Measurements from ENCODE around the gene GPR3. TPM values are rescaled to one million over a fixed set of nuclear protein-coding genes. Genes with fewer than 3 reads are reported as not detected.
"Not testable (repeated sequence)": the region's sequence is repeated elsewhere in the genome, so short reads cannot be mapped to it uniquely, and the experiment has no call there.

The GPR3 gene
- total RNA-seq, 1 experiment from 2014 or later = 2.8 TPM

- no peak for DNase-seq (ENCODE audit: low read depth)
These were observed 6.2 kb downstream of the GPR3 start for GRCh38 chr1:27398405-27399149.

DNA sequence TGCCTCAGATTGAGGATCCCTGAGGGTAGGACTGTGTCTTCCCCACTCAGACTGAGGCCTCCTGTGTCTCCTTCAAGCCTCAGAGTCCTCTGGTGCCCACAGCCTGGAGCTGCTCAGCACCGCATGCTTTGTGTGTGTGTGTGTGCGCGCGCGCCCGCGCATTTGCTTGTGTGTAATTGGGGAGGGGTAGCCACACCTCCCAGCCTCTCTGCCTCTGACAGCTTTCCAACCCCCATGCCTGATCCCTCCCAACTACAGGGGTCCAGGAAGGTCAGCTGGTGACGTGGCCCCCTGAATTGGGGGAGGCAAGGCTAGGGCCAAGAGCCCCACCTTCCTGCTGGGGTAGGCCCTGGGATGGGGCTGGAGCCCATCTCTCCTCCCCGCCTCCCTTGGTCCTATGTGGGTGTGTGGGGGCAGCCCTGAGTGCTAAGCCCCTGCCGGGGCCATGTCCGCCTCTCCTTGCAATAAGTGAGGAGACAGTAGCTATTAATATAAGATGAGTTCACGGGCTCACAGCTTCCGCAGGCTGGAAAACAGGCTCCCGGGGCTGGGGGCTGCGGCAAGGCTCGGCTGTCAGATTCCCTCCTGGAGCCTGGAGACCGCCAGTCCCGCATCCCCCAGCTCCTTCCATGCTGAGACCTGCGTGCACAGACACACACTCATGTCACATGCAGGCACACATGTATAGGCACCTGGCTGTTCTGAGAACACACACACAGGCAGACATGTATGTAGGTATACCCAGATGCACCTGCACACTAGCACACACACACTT is 7.0 kb downstream of the GPR3 start:
- no peak for DNase-seq (ENCODE audit: low read depth)

- no peak for DNase-seq (ENCODE audit: low read depth)
These were observed 7.9 kb downstream of the GPR3 start for GRCh38 chr1:27400082-27400962.

DNA sequence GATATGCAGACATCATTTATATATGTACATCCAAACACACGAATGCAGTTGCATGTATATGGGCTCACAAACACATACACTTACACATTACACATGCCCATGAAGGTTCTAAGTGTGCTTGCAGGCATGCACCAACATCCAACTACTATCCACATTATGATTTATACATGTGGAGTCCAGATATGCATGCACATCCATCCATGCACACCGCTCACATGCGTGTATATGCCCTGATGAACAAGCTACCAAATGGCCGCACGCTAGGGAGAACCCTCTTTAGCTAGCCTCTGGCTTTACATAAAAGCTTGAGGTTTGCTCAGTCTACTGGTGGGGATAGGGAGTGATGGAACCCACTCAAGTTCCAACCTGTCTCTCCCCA is 8.5 kb downstream of the GPR3 start:
- no peak for DNase-seq (ENCODE audit: low read depth)

- peak; percentile 53 for DNase-seq (ENCODE audit: low read depth)
These were observed 9.9 kb downstream of the GPR3 start for GRCh38 chr1:27402349-27402754.

GRCh38 chr1:27403065-27403726 is 10.8 kb downstream of the GPR3 start:
- DNase-seq (ENCODE audit: low read depth) = no peak

- DNase-seq (ENCODE audit: low read depth) = no peak
These were observed 11.5 kb downstream of the GPR3 start for GRCh38 chr1:27403931-27404330.

- no peak for DNase-seq (ENCODE audit: low read depth)
These were observed 12.7 kb downstream of the GPR3 start for GRCh38 chr1:27405074-27405473.

- DNase-seq (ENCODE audit: low read depth) = not testable (repeated sequence)
These were observed 13.4 kb downstream of the GPR3 start for GRCh38 chr1:27405598-27406361.

GRCh38 chr1:27406362-27406680 is 13.9 kb downstream of the GPR3 start:
- DNase-seq (ENCODE audit: low read depth) = no peak

DNA sequence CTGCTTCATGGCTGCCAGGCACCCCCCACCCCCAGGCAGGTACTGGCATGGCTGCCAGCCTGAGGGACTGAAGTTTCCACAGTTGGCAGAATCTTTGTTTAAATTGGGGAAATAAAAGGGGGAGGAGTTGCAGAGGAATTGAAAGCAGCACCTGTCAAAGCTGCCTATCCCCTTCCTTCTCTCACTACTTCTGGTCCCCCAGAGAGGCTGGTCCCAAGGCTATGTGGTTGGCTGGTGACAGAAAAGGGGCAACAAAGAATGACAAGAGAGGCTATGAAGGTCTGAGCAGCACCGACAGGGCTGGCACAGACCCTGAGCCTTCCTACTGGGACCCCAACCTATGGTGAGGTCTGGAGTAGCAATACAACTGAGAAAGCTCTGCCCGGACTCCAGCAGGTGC is 14.4 kb downstream of the GPR3 start:
- DNase-seq (ENCODE audit: low read depth) = not testable (repeated sequence)

GRCh38 chr1:27408151-27408550 is 15.7 kb downstream of the GPR3 start:
- DNase-seq (ENCODE audit: low read depth) = peak; percentile 46

DNA sequence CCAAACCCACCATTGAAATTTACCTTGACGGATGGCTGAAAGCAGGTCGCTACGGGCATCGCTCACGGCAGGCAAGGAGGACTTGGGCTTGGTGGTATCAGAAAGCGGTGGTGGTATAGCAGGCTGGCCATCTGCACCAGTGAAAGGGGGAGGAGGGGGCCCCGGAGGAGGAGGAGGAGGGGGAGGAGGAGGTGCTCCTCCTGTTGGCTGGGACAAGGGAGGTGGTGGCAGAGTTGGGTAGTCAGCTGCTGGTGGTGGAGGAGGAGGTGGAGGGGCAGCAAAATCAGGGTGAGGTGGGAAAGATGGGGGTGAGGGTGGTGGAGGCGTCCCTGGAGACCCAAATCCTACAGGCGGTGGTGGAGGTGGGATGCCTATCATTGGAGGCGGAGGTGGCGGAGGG is 17.2 kb downstream of the GPR3 start:
- no peak for DNase-seq (ENCODE audit: low read depth)

GRCh38 chr1:27410709-27411108 is 18.3 kb downstream of the GPR3 start:
- no peak for DNase-seq (ENCODE audit: low read depth)

GRCh38 chr1:27412502-27412901 is 20.1 kb downstream of the GPR3 start:
- no peak for DNase-seq (ENCODE audit: low read depth)

DNA sequence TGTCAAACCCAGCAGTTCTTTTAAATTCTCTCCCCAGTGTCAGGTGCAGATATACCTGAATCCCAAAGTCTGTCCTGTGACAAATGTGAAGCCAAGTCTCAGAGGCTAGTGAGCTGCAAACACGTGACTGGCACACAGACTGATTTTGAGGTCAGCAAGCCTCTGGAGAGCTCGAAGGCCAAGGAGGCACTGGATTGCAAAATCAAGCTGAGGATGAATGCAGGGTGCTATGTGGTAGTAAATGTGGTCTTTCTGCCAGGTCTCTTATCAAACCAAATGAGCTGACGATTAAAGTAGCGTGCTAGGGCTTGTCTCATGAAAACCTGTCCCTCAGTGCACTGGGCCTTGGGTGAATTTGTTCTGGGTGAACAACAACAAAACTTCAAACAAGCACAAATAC is 20.6 kb downstream of the GPR3 start:
- no peak for DNase-seq (ENCODE audit: low read depth)

- no peak for DNase-seq (ENCODE audit: low read depth)
These were observed 21.7 kb downstream of the GPR3 start for GRCh38 chr1:27414091-27414490.

GRCh38 chr1:27416387-27417111 is 24.1 kb downstream of the GPR3 start:
- DNase-seq (ENCODE audit: low read depth) = peak; percentile 50

DNA sequence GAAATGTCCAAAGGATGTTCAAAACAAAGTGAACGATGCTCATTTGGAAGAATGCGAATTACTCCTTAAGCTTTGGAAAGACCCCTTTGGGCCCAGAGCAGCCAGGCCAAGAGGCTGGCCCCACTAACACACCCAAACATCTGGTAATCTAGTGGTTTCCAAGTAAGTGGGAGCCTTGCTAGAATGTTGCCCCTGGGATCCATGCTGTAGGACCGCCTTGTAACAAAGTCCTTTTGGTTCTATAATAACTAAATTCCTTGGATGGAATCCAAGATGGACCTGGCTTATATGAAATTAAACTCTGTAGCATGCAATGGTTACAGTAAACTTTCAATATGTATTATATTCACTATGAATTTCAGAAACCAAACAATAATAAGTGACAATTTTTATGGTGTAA is 25.3 kb downstream of the GPR3 start:
- DNase-seq (ENCODE audit: low read depth) = no peak

Data from HT1080 (cell line).